Upper lobe of right lung (tissue), 1 donor: ENCODE measurements around the gene WDR82. TPM values are rescaled to one million over a fixed set of nuclear protein-coding genes. Genes with fewer than 3 reads are reported as not detected.
A peak's percentile ranks its signal among the peaks of the same experiment; 100 is the strongest.

Experiments
- ATAC-seq: fragments of 200-7000 bp; cut with Tn5 transposase; one replicate; pipeline ENCODE4 v1.9.1; 2020; ENCODE audit warnings: mild to moderate bottlenecking, moderate library complexity
- DNase-seq: peaks from one replicate; pipeline ENCODE4 v3.0.0-alpha.2; 2020
- H3K27ac ChIP-seq: fragments of 200-600 bp; one replicate; pipeline ENCODE4 v1.8.0; 2022
- H3K27me3 ChIP-seq: fragments of 200-600 bp; one replicate; pipeline ENCODE4 v1.8.0; 2022; ENCODE audit warnings: mild to moderate bottlenecking
- H3K36me3 ChIP-seq: fragments of 200-600 bp; one replicate; pipeline ENCODE4 v1.8.0; 2022
- H3K4me1 ChIP-seq: fragments of 200-600 bp; one replicate; pipeline ENCODE4 v1.8.0; 2022
- H3K4me3 ChIP-seq: fragments of 200-600 bp; one replicate; pipeline ENCODE4 v1.8.0; 2022; ENCODE audit warnings: mild to moderate bottlenecking
- H3K9me3 ChIP-seq: fragments of 200-600 bp; one replicate; pipeline ENCODE4 v1.8.0; 2022
- CTCF ChIP-seq: fragments of 200-600 bp; IDR thresholded peaks from one replicate; pipeline ENCODE4 v1.8.0; 2022; ENCODE audit warnings: antibody characterized with exemption
- intact Hi-C: fragments of 100-400 bp; cut with DNase I; formaldehyde crosslinking; loops from one replicate; pipeline ENCODE4 v1.11.0; 2022
- total RNA-seq: library from RNA; stranded (reverse); fragmentation: NEBNext Ultra II Directional; extraction: Animal tissue kit (Norgen Biotek cat#: 25700); gene quantifications from one replicate; pipeline ENCODE4 v1.2.1, GENCODE V29; 2021
- donor health status: DM: no; HTN: yes; CAD: no; lungs with severe emphysema.

WDR82 gene
- total RNA-seq, 1 donor from 2014 or later = 61.9 TPM

- no peak for DNase-seq
Observed at GRCh38 chr3:52238193-52238760, 40.2 kb downstream of the WDR82 start.

GRCh38 chr3:52237657-52238172, 40.7 kb downstream of the WDR82 start:
- H3K27ac ChIP-seq = peak overlapping the region; percentile 84
- peak; percentile 69 for ATAC-seq
- peaks cover 10% of the 10 kb centered on the region for H3K36me3 ChIP-seq
- intact Hi-C loops = no loop called here
- peak overlapping the region; percentile 74 for H3K4me3 ChIP-seq
- peak; percentile 86 for DNase-seq
- no peak for TF ChIP-seq CTCF
- H3K9me3 ChIP-seq = no peaks in the 10 kb centered on the region
- no peaks in the 10 kb centered on the region for H3K27me3 ChIP-seq
- H3K4me1 ChIP-seq = peaks cover 33% of the 10 kb centered on the region

More at GRCh38 chr3:52238193-52238760, 40.2 kb downstream of the WDR82 start:
- peak; percentile 26 for ATAC-seq
- H3K9me3 ChIP-seq = no peaks in the 10 kb centered on the region
- H3K4me1 ChIP-seq = peaks cover 33% of the 10 kb centered on the region
- intact Hi-C loops = no loop called here
- peak overlapping the region; percentile 84 for H3K27ac ChIP-seq
- no peak for TF ChIP-seq CTCF
- H3K36me3 ChIP-seq = peaks cover 9% of the 10 kb centered on the region
- no peaks in the 10 kb centered on the region for H3K27me3 ChIP-seq
- H3K4me3 ChIP-seq = peak overlapping the region; percentile 74

- H3K9me3 ChIP-seq = no peaks in the 10 kb centered on the region
- DNase-seq (peak; percentile 39), ATAC-seq (no peak)
- H3K27me3 ChIP-seq = no peaks in the 10 kb centered on the region
- peaks cover 33% of the 10 kb centered on the region for H3K4me1 ChIP-seq
- peak overlapping the region; percentile 84 for H3K27ac ChIP-seq
- TF ChIP-seq CTCF = no peak
- peak overlapping the region; percentile 74 for H3K4me3 ChIP-seq
- peaks cover 15% of the 10 kb centered on the region for H3K36me3 ChIP-seq
- intact Hi-C loops = no loop called here
Observed at GRCh38 chr3:52237006-52237656, 41.3 kb downstream of the WDR82 start.

- H3K27ac ChIP-seq = peak overlapping the region; percentile 84
- H3K9me3 ChIP-seq = no peaks in the 10 kb centered on the region
- H3K4me3 ChIP-seq = no peak overlapping the region
- H3K27me3 ChIP-seq = no peaks in the 10 kb centered on the region
- TF ChIP-seq CTCF = no peak
- intact Hi-C loops = no loop called here
- DNase-seq (peak; percentile 49), ATAC-seq (no peak)
- peaks cover 21% of the 10 kb centered on the region for H3K36me3 ChIP-seq
- H3K4me1 ChIP-seq = peaks cover 33% of the 10 kb centered on the region
Observed at GRCh38 chr3:52236424-52236886, 42.0 kb downstream of the WDR82 start.

GRCh38 chr3:52234516-52235447, 43.7 kb downstream of the WDR82 start:
- TF ChIP-seq CTCF = no peak
- DNase-seq (peak; percentile 54), ATAC-seq (no peak)
- H3K4me3 ChIP-seq = no peak overlapping the region
- intact Hi-C loops = loop anchor here (5.0 kb wide), 1 partner anchor 108 kb away; no protein-coding TSS in a partner anchor
- no peaks in the 10 kb centered on the region for H3K27me3 ChIP-seq
- no peaks in the 10 kb centered on the region for H3K9me3 ChIP-seq
- H3K36me3 ChIP-seq = peaks cover 38% of the 10 kb centered on the region
- no peak overlapping the region for H3K27ac ChIP-seq
- peaks cover 25% of the 10 kb centered on the region for H3K4me1 ChIP-seq
